Measurements from ENCODE around the gene PPIL6. TPM values are rescaled to one million over a fixed set of nuclear protein-coding genes. Genes with fewer than 3 reads are reported as not detected.

Gene PPIL6
- polyA plus RNA-seq, 1 of the 3 experiments (the other 2 are of a cell fraction), result 1.1 TPM

DNA sequence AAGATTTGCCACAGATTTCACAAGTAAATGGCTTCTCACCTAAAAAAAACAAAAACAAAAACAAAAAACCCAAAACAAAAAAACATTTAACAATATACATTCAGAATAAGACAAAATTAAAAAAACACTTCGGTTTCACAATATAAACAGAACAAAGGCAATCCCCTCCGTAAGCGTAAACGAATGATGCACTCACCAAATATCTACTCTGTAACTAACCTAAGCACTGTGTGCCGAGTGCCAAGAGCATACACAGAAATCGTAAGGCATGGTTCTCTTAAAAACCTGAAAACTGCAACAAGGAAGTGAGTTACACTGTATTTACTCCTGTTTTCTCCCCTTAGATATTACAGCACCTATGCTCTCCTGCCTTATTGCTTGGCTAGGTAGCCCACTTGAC lies 27.3 kb upstream of the PPIL6 start:
- peaks cover 2% of the 10 kb centered on the region; the same call in 1 of the 2 replicates for H3K79me2 ChIP-seq (ENCODE audit: insufficient read depth)
- no peaks in the 10 kb centered on the region for H3K27me3 ChIP-seq (ENCODE audit: insufficient read depth)
- H3F3A ChIP-seq (replicated peaks; ENCODE audit: insufficient read depth), result no peaks in the 10 kb centered on the region
- H3K9me2 ChIP-seq, result no peaks in the 10 kb centered on the region
- no peaks in the 10 kb centered on the region for H3K4me1 ChIP-seq (ENCODE audit: control insufficient read depth in 1 of 2, insufficient read depth in 2 of 2, low read depth in 1 of 2, low read length in 1 of 2)
- peaks cover 24 to 83% of the 10 kb centered on the region in 2 experiments for H3K36me3 ChIP-seq (replicated peaks in 1 of 2; ENCODE audit: control insufficient read depth in 1 of 2, insufficient read depth in 2 of 2, low read length in 1 of 2)
- POLR2A ChIA-PET, result no interaction called here
- H4K20me1 ChIP-seq (ENCODE audit: insufficient read depth), result no peaks in the 10 kb centered on the region
- H3K27ac ChIP-seq (ENCODE audit: low read depth in 2 of 2, low read length in 1 of 2), result no peak overlapping the region
- DNase-seq, result no peak
- no peak overlapping the region for H2AFZ ChIP-seq (ENCODE audit: low read depth)
- 94% methylated on average over 6 of the region's 6 CpGs for WGBS (ENCODE audit: low lambda C conversion rate)
- H3K9me3 ChIP-seq, result no peaks in the 10 kb centered on the region
- H3K9ac ChIP-seq, result no peak overlapping the region
- TF ChIP-seq TAF1 (IDR thresholded peaks at IDR 0.05; ENCODE audit: borderline replicate concordance, low read depth, low read length) (no peak), USF1 (IDR thresholded peaks at IDR 0.05; ENCODE audit: borderline replicate concordance, low read depth) (no peak), FOSL2 (IDR thresholded peaks at IDR 0.05; ENCODE audit: borderline replicate concordance, low read depth) (no peak), GATA2 (CRISPR knock-in tag; IDR thresholded peaks at IDR 0.05) (no peak), RCOR1 (IDR thresholded peaks at IDR 0.05; ENCODE audit: low read length) (no peak), NFIC (IDR thresholded peaks at IDR 0.05; ENCODE audit: borderline replicate concordance) (no peak), FOXJ3 (CRISPR knock-in tag; IDR thresholded peaks at IDR 0.05) (no peak)
- TF ChIP-seq, protein P1, sequence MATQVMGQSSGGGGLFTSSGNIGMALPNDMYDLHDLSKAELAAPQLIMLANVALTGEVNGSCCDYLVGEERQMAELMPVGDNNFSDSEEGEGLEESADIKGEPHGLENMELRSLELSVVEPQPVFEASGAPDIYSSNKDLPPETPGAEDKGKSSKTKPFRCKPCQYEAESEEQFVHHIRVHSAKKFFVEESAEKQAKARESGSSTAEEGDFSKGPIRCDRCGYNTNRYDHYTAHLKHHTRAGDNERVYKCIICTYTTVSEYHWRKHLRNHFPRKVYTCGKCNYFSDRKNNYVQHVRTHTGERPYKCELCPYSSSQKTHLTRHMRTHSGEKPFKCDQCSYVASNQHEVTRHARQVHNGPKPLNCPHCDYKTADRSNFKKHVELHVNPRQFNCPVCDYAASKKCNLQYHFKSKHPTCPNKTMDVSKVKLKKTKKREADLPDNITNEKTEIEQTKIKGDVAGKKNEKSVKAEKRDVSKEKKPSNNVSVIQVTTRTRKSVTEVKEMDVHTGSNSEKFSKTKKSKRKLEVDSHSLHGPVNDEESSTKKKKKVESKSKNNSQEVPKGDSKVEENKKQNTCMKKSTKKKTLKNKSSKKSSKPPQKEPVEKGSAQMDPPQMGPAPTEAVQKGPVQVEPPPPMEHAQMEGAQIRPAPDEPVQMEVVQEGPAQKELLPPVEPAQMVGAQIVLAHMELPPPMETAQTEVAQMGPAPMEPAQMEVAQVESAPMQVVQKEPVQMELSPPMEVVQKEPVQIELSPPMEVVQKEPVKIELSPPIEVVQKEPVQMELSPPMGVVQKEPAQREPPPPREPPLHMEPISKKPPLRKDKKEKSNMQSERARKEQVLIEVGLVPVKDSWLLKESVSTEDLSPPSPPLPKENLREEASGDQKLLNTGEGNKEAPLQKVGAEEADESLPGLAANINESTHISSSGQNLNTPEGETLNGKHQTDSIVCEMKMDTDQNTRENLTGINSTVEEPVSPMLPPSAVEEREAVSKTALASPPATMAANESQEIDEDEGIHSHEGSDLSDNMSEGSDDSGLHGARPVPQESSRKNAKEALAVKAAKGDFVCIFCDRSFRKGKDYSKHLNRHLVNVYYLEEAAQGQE (IDR thresholded peaks at IDR 0.05; ENCODE audit: low read depth, low read length), result no peak
- TF ChIP-seq, protein P2, sequence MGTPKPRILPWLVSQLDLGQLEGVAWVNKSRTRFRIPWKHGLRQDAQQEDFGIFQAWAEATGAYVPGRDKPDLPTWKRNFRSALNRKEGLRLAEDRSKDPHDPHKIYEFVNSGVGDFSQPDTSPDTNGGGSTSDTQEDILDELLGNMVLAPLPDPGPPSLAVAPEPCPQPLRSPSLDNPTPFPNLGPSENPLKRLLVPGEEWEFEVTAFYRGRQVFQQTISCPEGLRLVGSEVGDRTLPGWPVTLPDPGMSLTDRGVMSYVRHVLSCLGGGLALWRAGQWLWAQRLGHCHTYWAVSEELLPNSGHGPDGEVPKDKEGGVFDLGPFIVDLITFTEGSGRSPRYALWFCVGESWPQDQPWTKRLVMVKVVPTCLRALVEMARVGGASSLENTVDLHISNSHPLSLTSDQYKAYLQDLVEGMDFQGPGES (IDR thresholded peaks at IDR 0.05; ENCODE audit: low read depth, low read length), result no peak
- TF ChIP-seq, protein P3, sequence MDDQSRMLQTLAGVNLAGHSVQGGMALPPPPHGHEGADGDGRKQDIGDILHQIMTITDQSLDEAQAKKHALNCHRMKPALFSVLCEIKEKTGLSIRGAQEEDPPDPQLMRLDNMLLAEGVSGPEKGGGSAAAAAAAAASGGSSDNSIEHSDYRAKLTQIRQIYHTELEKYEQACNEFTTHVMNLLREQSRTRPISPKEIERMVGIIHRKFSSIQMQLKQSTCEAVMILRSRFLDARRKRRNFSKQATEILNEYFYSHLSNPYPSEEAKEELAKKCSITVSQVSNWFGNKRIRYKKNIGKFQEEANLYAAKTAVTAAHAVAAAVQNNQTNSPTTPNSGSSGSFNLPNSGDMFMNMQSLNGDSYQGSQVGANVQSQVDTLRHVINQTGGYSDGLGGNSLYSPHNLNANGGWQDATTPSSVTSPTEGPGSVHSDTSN (IDR thresholded peaks at IDR 0.05), result no peak
- H3K4me3 ChIP-seq (ENCODE audit: low read depth in 2 of 2, low read length in 1 of 2), result no peak overlapping the region
- H3K4me2 ChIP-seq, result no peak overlapping the region
- CTCF ChIA-PET, result no interaction called here
